ENCODE measurements around the gene MMADHC. TPM values are rescaled to one million over a fixed set of nuclear protein-coding genes. Genes with fewer than 3 reads are reported as not detected.
"Not testable (repeated sequence)": the region's sequence is repeated elsewhere in the genome, so short reads cannot be mapped to it uniquely, and the experiment has no call there.

The MMADHC gene
- total RNA-seq, 1 donor from 2014 or later = 117 TPM

DNA sequence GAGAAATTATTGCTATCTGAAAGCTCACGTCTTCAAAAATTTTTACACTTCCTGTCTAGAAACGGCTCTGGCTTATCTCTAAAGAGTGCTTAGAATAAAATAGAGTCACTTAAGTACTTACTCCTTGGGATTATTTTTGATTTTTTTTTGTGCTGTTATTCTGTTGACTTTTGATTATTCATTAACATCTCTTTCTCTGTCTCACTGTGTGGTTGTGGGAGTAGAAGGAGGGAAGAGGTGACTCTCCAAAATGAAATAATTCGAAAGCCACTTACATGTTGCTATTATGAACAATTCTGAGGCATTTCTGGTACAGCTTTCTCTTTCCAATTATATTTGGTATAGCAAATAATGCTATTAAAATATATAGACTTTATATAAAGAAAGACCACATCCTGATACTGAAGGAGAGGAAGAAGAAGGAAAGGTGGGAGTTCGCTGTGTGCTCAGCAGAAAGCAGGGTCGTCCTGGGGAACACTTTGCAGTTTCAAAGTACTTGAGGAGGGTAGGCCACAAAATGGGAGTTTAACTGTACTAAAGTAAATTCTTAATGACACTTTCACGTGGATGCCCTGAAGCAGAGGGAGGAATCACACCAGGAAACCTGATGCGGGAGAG, 9.6 kb upstream of the MMADHC start:
- DNase-seq (ENCODE audit: low spot score) = no peak
- intact Hi-C loops (cut with DNase I) = loop anchor here (5.0 to 10.0 kb wide), 4 partner anchors 1015 to 1808 kb away; partner anchors contain the start of gene RIF1

DNA sequence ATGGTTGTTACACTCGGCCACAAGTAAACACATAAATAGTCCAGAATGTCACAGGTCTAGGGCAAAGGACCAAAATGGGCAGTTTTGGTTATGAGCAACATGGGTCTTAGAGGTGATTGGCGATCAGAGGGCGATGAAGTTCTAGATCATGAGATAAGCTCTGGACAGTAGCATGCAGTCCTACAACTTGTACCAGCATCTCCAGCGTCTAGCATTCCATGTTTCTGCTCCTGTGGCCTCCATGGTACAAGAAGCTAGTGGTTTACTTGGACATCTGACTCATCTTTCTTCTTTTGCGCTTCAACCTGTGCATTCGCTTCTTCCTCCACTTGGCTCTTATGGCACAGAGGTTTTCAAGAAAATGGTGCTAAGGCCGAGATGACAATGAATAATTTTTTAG, 8.9 kb upstream of the MMADHC start:
- DNase-seq (ENCODE audit: low spot score) = no peak
- intact Hi-C loops (cut with DNase I) = loop anchor here (5.0 to 10.0 kb wide), 4 partner anchors 1016 to 1808 kb away; partner anchors contain the start of gene RIF1

DNA sequence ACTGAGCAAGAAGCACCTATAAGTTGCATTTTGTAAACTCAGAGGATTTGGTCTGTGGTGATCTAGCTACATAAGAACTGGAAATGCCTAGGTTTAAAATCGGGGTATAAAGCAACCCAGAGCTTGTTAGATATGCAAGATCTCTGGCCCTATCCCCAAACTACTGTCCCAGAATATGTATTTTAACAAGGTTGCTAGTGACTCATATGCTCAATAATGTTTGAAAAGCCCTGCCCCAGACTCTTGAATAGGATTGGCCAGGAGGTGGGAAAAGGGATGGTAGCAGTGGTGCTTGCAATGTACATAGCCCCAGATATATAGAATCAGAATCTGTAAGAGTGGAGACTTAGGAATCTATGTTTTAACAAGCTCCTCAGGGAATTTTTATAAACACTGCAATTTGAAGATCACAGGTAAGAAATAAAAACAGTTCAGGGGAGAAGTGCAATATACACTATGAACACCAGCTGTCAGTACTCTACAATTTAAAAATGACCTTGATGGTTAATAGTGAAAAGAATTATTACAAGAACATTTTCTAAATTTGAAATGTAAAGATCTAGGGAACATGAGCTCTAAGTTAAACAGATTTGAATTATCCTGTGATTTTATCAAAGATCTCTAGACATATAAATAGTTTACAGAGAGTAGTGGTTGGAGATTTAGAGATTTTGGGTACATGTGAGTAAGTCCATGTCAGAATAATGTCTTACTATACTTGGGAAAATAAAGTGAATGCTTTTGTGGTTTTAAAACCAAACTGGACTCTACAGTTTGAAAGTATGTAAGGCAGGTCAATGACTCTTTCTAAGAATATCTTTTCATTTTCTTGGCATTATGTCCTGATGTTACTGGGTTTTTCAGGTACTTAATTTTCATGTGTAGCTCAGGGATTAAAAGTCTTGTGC, 7.7 kb upstream of the MMADHC start:
- intact Hi-C loops (cut with DNase I) = loop anchor here (5.0 to 10.0 kb wide), 4 partner anchors 1017 to 1809 kb away; partner anchors contain the start of gene RIF1
- DNase-seq (ENCODE audit: low spot score) = no peak

DNA sequence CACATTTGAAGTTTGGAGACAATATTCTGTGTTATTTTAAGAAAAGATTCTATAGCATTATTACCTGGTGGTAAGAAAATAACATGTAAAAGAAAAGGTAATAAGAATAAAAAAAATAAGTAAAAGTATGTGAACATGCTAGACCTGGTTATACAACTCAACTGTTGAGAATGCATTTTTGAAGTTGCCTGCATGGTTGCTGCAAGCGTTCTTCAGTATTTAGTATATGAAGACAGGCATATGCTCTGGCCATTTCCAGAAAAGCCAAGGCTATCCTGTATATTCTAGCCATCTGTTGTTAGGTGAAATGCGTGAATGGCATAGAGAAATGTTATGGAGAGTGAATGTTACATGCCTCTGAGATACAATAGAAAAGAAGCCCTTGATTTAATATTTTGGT, 6.8 kb upstream of the MMADHC start:
- intact Hi-C loops (cut with DNase I) = loop anchor here (10.0 kb wide), 1 partner anchor 1810 kb away; the partner anchor contains the start of gene RIF1
- no peak for DNase-seq (ENCODE audit: low spot score)

DNA sequence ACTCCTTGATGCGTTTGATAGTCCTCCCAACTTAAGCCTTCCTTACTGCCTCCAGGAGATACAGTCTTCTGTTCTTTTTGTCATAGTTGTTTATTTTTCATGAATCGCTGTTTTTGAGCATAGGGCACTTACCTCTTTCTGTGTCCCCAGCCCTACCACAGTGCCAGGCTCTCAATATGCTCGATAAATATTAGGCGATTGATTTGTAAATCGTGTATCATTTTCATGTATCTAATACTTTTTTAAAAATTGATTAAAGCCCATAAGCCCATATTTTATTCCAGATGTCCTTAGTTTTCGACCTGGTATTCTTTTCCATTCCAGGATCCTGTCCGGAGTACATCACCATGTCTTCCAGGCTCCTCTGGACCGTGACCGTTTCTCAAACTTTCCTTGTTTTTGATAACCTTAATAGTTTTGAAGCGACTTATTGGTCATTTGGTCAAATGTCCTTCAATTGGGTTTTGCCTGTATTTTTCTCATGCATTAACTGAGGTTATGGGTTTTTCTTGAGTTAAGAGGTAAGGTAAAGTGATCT, 444 bp upstream of the MMADHC start:
- intact Hi-C loops (cut with DNase I) = loop anchor here (2.0 to 10.0 kb wide), 2 partner anchors 899 to 943 kb away; partner anchors contain the start of genes EPC2 and RND3
- DNase-seq (ENCODE audit: low spot score) = no peak

DNA sequence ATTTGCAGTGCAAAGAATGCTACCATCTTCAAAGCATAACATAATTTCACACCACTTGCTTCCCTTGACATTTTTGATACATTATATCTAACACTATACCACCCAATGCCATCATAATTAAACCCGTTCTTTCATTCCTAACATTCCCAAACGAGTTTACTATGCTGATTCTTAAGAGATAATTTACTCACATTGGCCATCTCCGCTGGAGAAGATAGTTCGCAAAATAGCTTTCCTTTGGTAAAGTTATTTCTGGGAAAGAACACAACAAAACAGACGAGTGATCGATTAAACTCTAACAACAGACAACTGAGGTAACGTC, 716 bp downstream of the MMADHC start:
- DNase-seq (ENCODE audit: low spot score) = no peak
- intact Hi-C loops (cut with DNase I) = loop anchor here (2.0 to 10.0 kb wide), 2 partner anchors 900 to 942 kb away; partner anchors contain the start of genes EPC2 and RND3

DNA sequence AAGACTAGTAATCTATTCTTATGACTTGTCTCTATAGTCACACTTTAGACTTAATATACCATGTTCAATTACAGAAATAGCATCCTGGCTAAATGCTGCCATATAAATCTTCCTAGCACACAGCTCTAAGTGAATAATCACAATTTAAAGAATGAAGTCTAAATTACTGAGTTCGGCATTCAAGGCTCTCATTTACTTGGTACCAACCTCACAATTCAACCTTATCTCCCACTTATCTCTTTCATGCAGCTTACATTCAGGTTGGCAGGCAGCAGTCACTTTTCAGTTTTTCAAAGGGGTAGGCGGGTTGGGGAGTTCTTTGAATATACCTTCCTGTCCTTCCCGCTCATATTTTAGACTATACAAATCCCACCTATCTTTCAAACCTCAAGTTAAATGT, 1.5 kb downstream of the MMADHC start:
- intact Hi-C loops (cut with DNase I) = loop anchor here (2.0 to 10.0 kb wide), 2 partner anchors 901 to 941 kb away; partner anchors contain the start of genes EPC2 and RND3
- DNase-seq (ENCODE audit: low spot score) = no peak

DNA sequence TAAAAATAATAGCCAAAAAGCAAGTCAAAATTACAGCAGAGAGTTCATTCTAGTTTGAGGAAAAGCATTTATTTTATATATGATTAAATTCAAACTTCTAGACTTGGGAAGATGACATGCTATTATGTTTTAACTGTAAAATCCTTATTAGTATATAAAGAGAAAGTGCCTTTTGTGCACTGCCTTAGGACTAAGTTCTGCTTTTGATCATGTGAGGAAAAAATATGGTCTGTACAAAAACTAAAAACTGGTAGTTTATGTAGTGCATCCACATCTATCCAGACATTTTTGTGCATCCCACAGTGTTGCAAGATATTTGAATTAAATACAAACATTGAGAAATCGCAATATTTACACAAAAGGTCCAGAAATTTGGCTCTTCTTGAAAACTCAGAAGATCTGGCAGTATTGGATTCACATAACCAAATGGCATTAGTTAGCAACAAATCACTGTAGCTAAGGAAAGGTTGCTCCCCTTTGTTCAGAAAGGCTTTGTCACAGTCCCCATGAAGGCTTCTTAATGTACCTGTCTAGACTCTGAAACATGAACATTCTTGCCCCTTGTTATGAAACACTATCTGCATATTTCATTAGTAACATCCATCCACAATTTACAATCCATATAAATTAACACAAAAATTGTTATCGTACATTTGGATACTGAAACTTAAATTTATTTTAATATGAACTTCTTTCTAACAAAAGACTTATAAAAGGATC, 2.2 kb downstream of the MMADHC start:
- intact Hi-C loops (cut with DNase I) = loop anchor here (10.0 kb wide), 1 partner anchor 941 kb away; the partner anchor contains the start of gene EPC2
- DNase-seq (ENCODE audit: low spot score) = no peak

DNA sequence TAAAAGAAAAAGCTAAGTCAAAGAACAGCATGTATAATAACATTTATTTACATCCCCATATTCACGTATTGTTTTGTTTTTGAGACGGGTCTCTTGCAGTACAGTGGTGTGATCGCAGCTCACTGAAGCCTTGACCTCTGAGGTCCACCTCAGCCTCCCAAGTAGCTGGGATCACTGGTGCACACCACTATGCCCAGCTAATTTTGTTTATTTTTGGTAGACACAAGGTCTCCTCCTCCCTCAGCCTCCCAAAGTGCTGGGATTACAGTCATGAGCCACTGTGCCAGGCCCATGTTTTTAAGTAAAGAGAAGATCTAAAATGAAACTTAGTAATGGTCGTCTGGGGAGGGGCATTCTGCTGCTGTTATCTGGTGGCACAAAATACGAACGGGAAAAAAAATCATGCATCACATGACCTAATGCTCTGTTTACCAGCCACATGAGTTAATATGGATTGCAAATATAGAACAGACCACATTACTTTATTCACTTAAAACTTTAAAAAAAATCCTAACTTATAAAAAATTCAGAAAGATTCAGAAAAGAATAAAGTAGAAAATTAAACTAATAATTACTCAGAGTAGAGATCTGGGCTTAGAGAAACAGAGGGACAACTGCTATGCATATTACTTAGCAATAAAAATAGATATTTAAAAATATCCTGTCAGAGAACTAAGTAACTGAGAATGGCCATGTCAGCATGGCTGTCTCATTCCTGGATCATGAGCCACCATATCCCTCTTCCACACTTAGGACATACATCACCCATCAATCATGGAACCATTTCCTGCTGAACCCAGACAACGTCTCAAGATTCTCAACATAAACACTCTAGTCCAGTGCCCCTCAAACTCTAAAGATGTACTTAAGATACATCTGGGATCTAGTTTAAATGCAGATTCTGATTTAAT, 7.3 kb downstream of the MMADHC start:
- intact Hi-C loops (cut with DNase I) = loop anchor here (10.0 kb wide), 1 partner anchor 935 kb away; the partner anchor contains the start of gene EPC2
- DNase-seq (ENCODE audit: low spot score) = no peak

DNA sequence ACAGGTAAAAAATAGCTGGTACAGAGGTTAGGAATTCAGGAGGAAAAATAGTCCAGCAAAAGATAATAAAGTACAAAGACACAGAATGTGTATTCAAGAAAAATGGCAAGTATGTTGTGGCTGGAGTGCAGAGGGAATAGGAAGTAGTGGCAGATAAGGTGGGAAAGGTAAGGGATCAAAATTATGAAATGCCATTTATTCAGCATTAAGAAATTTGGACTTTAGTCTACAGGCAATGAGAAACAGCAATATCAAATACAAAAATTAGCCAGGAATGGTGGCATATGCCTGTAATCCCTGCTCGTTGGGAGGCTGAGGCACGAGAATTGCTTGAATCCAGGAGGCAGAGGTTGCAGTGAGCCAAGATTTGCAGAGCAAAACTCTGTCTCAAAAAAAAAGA, 10.3 kb downstream of the MMADHC start:
- DNase-seq (ENCODE audit: low spot score) = no peak
- intact Hi-C loops (cut with DNase I) = no loop called here

DNA sequence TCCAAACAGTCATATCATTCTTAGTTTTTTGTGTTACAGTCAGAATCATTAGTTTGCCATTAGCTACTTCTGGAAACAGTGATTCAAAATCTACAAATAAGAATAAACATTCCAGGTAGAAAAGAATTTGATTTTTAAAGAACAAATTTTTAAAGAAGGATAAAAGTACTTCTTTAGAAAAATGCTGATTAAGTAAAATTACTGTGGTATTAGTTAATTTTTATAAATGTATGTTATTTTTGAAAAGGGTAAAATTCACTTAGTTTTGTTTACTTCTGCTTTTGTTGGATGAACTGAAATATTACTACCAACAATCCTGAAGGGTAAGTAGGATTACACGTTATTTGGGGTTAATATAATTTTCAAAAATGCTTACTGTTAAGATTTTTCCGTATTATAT, 11.8 kb downstream of the MMADHC start:
- DNase-seq (ENCODE audit: low spot score) = no peak
- intact Hi-C loops (cut with DNase I) = no loop called here

DNA sequence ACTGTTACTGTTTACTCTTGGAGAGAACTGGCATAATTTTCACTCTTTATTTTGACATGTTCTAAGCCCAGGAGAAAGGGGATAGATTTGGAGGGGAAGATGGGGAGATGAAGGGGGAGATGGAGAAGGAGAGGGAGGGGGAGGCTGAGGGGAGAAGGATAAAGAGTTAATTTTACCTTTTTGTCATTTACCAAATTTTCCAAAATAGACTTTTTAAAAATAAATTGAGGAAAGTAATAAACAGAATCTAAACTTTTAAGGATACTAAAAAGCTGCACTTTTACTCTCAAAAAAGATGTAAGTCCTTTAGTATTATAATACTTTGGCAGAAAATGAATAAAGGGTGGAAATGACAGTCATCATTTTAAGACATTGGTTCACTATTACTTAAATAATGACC, 12.3 kb downstream of the MMADHC start:
- DNase-seq (ENCODE audit: low spot score) = no peak
- intact Hi-C loops (cut with DNase I) = no loop called here

DNA sequence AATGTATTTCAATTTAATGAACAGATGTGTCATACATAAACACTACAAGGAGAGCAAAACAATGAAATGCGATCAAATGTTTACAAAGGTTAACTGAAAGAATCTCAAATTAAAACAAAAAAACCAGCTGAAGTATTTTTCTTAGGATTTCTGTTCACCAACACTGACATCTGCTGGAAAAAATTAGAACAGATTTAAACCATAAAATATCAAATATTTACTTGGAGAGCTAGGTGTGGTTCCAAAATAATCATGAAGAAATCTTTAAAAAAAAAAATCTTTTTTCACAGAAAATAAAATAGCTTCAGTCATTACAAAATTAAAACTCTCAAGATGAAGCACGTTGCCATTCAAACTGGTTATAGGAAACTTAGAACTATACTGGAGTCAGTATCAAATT, 13.8 kb downstream of the MMADHC start:
- intact Hi-C loops (cut with DNase I) = no loop called here
- no peak for DNase-seq (ENCODE audit: low spot score)

DNA sequence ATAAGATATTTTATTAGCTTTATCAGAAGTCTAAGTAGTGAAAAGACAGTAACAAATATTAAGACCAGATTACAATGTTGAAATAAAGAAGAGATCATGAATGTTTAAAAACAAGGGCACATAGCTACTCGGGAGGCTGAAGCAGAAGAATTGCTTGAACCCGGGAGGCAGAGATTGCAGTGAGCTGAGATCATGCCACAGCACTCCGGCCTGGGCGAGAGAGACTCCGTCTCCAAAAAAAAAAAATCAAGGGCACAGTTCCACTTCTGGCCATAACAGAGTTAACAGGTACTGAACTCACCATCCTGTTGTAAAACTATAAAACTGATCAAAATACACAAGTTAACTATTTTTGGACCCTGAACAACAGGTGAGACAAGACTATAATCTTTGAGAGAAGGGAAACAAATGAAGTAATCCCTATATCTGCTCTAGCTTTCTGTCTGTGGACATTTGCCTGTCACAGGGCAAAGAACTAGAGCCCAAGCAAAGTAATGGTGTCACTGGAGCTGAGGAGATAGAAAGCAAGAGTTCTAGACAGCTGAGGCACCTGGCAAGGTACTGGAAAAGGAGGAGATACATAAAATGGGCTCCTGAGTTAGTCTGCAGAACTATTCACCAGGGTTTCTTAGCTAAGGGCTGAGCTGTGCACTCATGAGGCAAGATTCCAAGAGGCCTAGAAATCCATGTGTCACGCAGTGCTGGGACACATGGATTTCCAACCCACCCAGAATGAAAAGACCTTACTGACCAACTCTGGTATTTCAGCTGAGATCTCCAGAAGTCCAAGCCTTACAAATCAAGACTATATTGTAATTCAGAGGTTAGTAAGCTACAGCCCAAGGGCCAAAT, 15.2 kb downstream of the MMADHC start:
- no peak for DNase-seq (ENCODE audit: low spot score)
- intact Hi-C loops (cut with DNase I) = no loop called here

DNA sequence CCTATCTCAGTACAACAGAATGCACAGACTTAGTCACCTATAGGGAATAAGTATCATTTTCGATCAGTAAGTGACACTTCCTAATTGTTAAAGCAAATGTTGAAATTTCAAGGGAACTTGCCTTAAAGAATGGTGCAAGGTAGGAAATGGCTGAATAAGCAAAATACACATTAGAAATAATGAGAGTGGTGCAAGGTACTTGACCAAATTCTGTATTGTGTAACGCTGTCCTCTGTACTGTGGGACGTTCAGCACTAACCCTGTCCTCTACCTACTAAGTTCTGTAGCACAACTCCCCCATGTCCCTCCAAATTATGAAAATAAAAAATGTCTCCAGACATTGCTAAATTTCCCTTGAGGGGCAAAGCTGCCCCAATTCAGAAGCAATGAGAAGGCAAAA, 19.4 kb downstream of the MMADHC start:
- DNase-seq (ENCODE audit: low spot score) = no peak
- intact Hi-C loops (cut with DNase I) = no loop called here

DNA sequence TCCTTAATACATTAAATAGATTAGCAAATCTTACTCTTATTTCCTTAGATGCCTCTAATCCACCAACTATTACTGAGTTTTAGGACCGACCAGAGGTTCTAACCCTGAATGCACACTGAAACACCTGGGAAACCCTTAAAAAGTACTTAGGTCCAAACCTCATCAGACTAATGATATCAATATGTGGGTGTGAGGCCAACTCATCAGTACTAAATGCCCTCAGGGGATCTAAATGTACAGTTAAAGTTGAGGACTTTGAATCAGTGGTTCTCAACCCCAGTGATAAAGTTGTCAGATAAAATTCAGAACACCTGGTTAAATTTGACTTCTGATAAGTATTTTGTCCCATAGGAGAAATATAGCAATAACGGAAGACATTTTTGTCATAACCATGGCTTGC, 20.9 kb downstream of the MMADHC start:
- intact Hi-C loops (cut with DNase I) = no loop called here

DNA sequence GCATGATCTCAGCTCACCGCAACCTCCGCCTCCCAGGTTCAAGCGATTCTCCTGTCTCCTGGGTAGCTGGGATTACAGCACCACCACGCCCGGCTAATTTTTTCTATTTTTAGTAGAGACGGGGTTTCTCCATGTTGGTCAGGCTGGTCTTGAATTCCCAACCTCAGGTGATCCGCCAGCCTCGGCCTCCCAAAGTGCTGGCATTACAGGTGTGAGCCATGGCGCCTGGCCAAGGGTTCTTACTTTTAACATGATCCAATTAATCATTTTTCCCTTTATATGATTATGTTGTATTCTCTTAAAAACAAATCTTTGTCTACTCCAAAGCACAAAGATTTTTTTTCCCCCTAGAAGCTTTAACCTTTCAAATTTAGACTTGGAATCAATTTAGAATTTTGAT, 21.9 kb downstream of the MMADHC start:
- intact Hi-C loops (cut with DNase I); DNase-seq (ENCODE audit: low spot score): not testable (repeated sequence)

More for the DNA sequence above, 20.9 kb downstream of the MMADHC start:
- DNase-seq (ENCODE audit: low spot score) = no peak

DNA sequence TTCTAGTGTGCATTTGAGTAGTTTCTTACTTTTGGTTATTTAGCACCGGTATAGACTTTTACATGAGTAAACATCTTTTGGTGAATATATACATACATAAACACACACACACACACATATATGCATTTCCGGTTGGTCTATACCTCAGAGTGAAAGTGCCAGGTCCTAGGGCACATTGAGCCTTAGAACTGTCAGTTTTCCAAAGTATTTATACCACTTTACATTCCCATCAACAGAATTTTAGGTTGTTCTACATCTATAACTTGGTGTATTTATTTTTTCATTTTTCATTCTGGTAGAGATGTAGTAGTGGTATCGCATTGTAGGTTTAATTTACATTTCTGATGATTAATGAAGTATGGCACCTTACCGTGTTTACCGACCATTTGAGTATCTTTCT, 22.6 kb downstream of the MMADHC start:
- DNase-seq (ENCODE audit: low spot score) = no peak
- intact Hi-C loops (cut with DNase I) = no loop called here
